ENCODE results near the gene AFM.

The AFM gene, protein sequence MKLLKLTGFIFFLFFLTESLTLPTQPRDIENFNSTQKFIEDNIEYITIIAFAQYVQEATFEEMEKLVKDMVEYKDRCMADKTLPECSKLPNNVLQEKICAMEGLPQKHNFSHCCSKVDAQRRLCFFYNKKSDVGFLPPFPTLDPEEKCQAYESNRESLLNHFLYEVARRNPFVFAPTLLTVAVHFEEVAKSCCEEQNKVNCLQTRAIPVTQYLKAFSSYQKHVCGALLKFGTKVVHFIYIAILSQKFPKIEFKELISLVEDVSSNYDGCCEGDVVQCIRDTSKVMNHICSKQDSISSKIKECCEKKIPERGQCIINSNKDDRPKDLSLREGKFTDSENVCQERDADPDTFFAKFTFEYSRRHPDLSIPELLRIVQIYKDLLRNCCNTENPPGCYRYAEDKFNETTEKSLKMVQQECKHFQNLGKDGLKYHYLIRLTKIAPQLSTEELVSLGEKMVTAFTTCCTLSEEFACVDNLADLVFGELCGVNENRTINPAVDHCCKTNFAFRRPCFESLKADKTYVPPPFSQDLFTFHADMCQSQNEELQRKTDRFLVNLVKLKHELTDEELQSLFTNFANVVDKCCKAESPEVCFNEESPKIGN

GRCh38 chr4:73481358-73481757, at the start of gene AFM:
Gene AFM, plus strand, starts transcription at chr4:73481745. Its CDS starts 31 bp downstream, at chr4:73481776.
- DNase-seq = no peak

GRCh38 chr4:73431813-73432168, 49.8 kb upstream of the AFM start:
- no peak for DNase-seq

- no peak for DNase-seq
Measured at GRCh38 chr4:73432169-73433000, 49.2 kb upstream of the AFM start.

DNA sequence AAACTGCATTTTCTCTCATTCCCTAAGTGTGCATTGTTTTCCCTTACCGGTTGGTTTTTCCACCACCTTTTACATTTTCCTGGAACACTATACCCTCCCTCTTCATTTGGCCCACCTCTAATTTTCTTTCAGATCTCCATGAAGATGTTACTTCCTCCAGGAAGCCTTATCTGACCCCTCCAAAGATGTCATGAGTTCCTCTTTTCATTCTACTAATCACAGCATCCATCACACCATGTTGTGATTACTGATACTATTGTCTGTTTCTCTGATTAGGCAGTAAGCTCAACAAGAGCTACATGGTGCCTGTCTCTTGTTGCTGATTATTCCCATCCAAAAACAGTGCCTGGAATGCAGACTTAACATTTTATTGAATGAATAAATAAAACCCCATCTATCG, 48.4 kb upstream of the AFM start:
- DNase-seq = no peak

DNA sequence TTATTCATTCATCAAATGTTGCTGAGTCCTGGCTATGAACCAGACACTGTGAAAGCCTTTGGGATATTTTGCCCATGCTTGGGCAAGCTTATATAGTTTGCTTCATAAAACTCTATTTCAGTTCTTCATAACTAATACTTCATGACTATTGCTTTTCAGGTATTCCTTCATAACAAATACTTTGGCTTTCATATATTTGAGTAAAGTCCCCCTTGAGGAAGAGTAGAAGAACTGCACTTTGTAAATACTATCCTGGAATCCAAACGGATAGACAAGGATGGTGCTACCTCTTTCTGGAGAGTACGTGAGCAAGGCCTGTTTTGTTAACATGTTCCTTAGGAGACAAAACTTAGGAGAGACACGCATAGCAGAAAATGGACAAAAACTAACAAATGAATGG, 47.2 kb upstream of the AFM start:
- DNase-seq = peak; percentile 15

DNA sequence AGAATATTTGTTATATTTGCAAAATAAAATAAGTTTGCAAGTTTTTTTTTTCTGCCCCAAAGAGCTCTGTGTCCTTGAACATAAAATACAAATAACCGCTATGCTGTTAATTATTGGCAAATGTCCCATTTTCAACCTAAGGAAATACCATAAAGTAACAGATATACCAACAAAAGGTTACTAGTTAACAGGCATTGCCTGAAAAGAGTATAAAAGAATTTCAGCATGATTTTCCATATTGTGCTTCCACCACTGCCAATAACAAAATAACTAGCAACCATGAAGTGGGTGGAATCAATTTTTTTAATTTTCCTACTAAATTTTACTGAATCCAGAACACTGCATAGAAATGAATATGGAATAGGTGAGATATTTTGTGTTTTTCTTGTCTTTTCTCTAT, 45.6 kb upstream of the AFM start, which contains the start of gene AFP:
Gene AFP, plus strand, starts transcription at position 238 of the 400 bp plus-strand sequence. Its CDS starts 42 bp downstream, at position 280.
- DNase-seq = no peak

DNA sequence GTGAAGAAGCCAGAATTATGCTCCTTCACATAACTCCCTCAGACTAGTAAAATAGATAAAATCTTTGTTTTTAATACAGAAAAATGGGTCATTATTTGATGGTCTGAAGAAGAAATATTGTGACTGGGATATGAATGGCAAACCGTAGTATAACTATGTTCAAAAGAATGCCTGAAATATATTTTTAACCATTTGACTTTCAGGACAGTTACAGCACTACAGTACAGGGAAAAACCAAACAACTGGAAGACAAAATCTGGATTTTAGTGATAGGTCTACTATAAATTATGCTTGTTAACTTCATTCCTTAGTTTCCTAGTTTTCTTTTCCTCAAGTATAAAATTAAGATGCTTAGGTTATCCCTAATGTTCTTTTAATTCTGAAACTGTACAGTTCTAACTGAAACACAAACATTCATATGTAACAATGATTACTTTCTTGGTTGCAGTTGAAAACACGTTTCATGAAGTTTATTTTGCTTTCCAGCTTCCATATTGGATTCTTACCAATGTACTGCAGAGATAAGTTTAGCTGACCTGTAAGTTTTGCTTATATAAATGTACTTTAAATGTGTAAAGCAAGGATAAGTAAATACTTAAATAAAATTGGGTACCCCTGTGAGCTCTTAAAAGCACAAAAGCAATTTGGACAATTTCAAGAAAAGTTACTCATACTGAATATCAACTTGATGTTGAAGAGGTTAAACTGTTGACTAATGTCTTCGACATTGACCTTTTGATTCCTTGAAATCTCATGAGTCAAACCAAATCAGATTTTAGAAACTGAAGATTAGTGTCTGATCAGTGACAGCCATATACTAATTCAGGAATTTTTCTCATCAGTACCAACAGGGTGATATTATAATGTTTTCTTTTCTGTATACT, 44.6 kb upstream of the AFM start:
- DNase-seq = no peak

DNA sequence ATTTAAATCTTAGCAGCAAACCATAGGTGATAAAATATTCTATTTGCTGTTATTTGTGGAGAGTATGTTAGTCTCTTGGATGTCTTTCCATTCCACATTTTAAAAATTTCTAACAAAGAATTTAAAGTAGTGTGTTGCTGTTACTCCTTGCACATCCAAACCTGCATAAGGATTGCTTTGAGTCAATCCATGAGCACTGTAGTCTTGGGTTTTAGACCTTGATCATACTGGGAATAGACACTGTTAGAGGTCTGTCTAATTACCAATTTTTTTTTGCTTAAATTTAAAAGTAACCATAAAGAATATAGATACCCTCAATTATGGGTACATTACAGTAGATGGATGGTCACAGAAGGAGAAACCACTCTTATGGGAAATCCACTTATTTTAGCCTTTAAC, 44.0 kb upstream of the AFM start:
- DNase-seq = no peak

GRCh38 chr4:73438048-73438447, 43.5 kb upstream of the AFM start:
- DNase-seq = no peak

- no peak for DNase-seq
Measured at GRCh38 chr4:73438582-73439215, 42.8 kb upstream of the AFM start.

- no peak for DNase-seq
Measured at GRCh38 chr4:73439445-73439844, 42.1 kb upstream of the AFM start.

GRCh38 chr4:73439991-73440390, 41.6 kb upstream of the AFM start:
- no peak for DNase-seq

DNA sequence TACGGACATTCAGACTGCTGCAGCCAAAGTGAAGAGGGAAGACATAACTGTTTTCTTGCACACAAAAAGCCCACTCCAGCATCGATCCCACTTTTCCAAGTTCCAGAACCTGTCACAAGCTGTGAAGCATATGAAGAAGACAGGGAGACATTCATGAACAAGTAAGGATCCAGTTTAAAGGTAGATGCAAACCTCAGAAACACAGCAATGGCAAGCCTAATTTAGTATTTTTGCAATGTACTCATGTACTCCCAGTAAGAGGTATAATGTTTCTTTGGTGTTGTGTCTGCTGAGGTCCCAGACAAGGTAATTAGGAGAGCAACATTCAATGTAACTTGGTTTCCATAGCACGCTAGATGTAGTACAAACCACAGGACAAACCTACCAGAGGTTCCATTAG, 40.9 kb upstream of the AFM start:
- no peak for DNase-seq

GRCh38 chr4:73442275-73442674, 39.3 kb upstream of the AFM start:
- DNase-seq = no peak

GRCh38 chr4:73443224-73443623, 38.3 kb upstream of the AFM start:
- no peak for DNase-seq

DNA sequence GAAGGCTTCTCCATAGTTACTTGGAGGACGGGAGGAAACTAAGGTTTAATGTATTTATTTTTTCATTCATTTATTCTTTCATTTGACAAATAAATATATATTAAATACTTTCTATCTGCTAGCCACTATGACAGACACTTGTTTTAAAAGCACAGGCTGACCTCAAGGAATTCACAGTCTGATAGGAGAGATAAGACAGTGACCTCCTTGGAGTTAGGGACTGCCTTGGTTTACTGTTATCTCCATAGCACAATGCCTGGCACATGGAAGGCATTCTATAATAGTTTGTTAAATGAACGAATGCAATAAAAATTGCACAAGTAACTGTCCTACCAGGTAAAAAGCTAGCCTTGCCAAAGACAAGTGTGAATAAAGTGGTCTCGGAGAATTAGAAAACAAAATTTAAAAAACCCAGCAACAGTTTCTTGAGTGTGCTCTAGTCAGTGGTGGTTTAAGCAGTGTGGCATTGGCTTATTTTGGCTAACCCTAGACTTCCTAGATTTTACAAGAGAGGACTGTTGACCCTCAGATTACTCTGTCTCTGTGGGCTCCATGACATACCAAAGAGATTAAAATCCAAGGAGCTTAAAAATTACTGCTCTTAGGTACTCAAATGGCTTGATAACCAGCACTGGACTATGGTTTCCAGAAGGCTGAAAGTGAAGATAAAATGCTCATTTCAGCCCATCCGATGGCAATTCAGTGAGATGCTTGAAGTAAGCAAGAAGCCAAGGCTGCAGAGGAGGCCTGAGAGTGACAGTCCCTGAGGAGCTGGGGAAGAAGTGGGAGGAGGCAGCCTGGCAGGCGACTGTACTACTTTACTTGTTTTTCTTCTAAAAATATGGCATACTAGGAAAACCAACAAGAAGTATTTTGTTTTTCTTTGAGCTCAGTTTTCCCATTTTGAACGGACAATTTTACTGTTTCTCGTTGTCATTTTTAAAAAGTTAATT, 35.9 kb upstream of the AFM start:
- no peak for DNase-seq

GRCh38 chr4:73446336-73446938, 35.1 kb upstream of the AFM start:
- DNase-seq = peak; percentile 69

- no peak for DNase-seq
Measured at GRCh38 chr4:73447671-73448070, 33.9 kb upstream of the AFM start.

- no peak for DNase-seq
Measured at GRCh38 chr4:73448448-73449203, 32.9 kb upstream of the AFM start.

Measured in NCI-H1694 treated with DMSO at 0.1 percent for 48 hours (cell line).